Measurements from ENCODE around the gene KMT2D. TPM values are rescaled to one million over a fixed set of nuclear protein-coding genes. Genes with fewer than 3 reads are reported as not detected.

The KMT2D gene
- total RNA-seq, 1 experiment from 2014 or later: 41.9 TPM

DNA sequence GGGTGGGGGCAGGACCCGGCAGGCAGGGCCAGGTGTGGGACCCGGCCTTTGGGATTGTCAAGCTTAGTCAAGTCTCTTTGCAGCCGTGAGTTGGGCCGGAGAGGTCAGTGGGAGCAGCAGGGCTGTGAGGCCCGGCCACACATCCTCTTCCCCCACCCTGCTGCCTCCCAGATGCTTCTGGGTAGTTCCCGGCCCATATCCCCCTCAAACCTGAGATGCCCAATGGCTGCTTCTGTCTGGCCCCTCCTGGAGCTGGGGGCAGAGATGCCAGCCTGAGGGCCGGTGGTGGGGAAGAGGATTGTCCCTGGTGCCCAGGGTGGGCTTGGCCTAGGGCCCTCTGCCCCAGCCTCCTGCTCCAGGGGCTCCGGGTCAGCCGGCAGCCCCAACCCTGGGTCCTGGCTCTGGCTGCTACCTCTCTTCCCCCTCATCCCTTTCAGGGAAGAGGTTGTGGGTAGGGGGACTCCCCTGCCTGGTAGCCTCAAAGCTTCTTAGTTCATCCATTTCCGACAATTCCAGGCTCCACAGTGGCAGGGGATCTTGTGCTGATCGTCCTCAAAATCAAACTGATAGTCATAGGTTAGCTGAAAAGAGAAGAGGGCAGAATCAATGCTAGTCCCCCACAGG is 39.2 kb downstream of the KMT2D start:
- no peak overlapping the region for H3K4me2 ChIP-seq (ENCODE audit: low read length)
- intact Hi-C loops (cut with micrococcal nuclease): no loop called here
- no peaks in the 10 kb centered on the region for H3K9me2 ChIP-seq (replicated peaks; ENCODE audit: low read length)
- no peaks in the 10 kb centered on the region for H3K9me3 ChIP-seq (ENCODE audit: low read length)
- ATAC-seq (no peak), DNase-seq (no peak)
- peaks cover 25% of the 10 kb centered on the region for H3K36me3 ChIP-seq (ENCODE audit: low read depth, low read length)
- H3K79me2 ChIP-seq (ENCODE audit: low read length): peaks cover 20% of the 10 kb centered on the region
- no peak overlapping the region for H3K4me3 ChIP-seq (ENCODE audit: low read length)
- H3F3A ChIP-seq (ENCODE audit: low read length, unreplicated experiment): peaks cover 4% of the 10 kb centered on the region
- H3K4me1 ChIP-seq (ENCODE audit: insufficient read depth, low read length): peaks cover 18% of the 10 kb centered on the region
- H3K27ac ChIP-seq (ENCODE audit: low read length): no peak overlapping the region
- H4K20me1 ChIP-seq (ENCODE audit: low read length): no peaks in the 10 kb centered on the region
- no peak overlapping the region for H2AFZ ChIP-seq (ENCODE audit: low read length)
- POLR2A ChIA-PET (ENCODE audit: unreplicated experiment): no interaction called here
- no peak overlapping the region for H3K9ac ChIP-seq (ENCODE audit: low read length)
- no TSS peak for BruUV-seq (replicated peaks)
- no peak for TF ChIP-seq EZH2 (IDR thresholded peaks at IDR 0.05; ENCODE audit: low read length, unreplicated experiment)
- TF ChIP-seq, protein P1, sequence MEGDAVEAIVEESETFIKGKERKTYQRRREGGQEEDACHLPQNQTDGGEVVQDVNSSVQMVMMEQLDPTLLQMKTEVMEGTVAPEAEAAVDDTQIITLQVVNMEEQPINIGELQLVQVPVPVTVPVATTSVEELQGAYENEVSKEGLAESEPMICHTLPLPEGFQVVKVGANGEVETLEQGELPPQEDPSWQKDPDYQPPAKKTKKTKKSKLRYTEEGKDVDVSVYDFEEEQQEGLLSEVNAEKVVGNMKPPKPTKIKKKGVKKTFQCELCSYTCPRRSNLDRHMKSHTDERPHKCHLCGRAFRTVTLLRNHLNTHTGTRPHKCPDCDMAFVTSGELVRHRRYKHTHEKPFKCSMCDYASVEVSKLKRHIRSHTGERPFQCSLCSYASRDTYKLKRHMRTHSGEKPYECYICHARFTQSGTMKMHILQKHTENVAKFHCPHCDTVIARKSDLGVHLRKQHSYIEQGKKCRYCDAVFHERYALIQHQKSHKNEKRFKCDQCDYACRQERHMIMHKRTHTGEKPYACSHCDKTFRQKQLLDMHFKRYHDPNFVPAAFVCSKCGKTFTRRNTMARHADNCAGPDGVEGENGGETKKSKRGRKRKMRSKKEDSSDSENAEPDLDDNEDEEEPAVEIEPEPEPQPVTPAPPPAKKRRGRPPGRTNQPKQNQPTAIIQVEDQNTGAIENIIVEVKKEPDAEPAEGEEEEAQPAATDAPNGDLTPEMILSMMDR (conservative IDR thresholded peaks at IDR 0.05; ENCODE audit: low read depth, low read length): no peak
- no peak for TF ChIP-seq EZH2phosphoT487 (IDR thresholded peaks at IDR 0.05; ENCODE audit: borderline replicate concordance, low read length)
- CTCF ChIA-PET: no interaction called here
- H3K27me3 ChIP-seq (ENCODE audit: low read length): no peaks in the 10 kb centered on the region

DNA sequence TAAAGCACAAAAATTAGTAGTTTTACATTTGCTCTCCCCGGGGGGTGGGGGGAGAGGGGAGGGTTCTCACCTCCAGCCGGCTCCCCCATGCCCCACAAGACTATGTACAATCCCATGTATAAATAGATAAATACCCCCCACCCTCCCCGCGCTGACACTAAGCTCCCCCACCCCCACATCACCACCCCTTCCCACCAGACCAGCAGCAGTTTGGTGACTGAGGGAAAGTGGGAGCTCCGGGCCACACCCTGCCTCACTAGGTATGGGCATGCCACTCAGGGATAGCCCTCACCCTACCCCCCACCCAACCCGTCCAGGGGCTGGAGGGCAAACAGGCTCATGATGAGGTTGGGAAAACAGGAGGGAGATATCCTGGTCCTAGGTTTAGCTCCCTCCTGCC is 40.2 kb downstream of the KMT2D start:
- H3K4me1 ChIP-seq (ENCODE audit: insufficient read depth, low read length): peaks cover 18% of the 10 kb centered on the region
- no TSS peak for BruUV-seq (replicated peaks)
- peaks cover 4% of the 10 kb centered on the region for H3F3A ChIP-seq (ENCODE audit: low read length, unreplicated experiment)
- intact Hi-C loops (cut with micrococcal nuclease): no loop called here
- no peaks in the 10 kb centered on the region for H3K9me3 ChIP-seq (ENCODE audit: low read length)
- H3K79me2 ChIP-seq (ENCODE audit: low read length): peaks cover 26% of the 10 kb centered on the region
- H3K4me3 ChIP-seq (ENCODE audit: low read length): no peak overlapping the region
- H3K9ac ChIP-seq (ENCODE audit: low read length): no peak overlapping the region
- peaks cover 16% of the 10 kb centered on the region for H3K36me3 ChIP-seq (ENCODE audit: low read depth, low read length)
- ATAC-seq (no peak), DNase-seq (no peak)
- ChIA-PET POLR2A (ENCODE audit: unreplicated experiment) (no interaction called here), CTCF (interaction anchor here (0.6 to 1.3 kb wide), 2 partner anchors 24 to 100 kb away, joined by 5 to 7 read pairs; no protein-coding TSS in a partner anchor)
- no peaks in the 10 kb centered on the region for H3K9me2 ChIP-seq (replicated peaks; ENCODE audit: low read length)
- TF ChIP-seq, protein P1 (conservative IDR thresholded peaks at IDR 0.05; ENCODE audit: low read depth, low read length): no peak
- no peak for TF ChIP-seq EZH2phosphoT487 (IDR thresholded peaks at IDR 0.05; ENCODE audit: borderline replicate concordance, low read length)
- no peak for TF ChIP-seq EZH2 (IDR thresholded peaks at IDR 0.05; ENCODE audit: low read length, unreplicated experiment)
- H4K20me1 ChIP-seq (ENCODE audit: low read length): no peaks in the 10 kb centered on the region
- H3K4me2 ChIP-seq (ENCODE audit: low read length): no peak overlapping the region
- H2AFZ ChIP-seq (ENCODE audit: low read length): no peak overlapping the region
- no peaks in the 10 kb centered on the region for H3K27me3 ChIP-seq (ENCODE audit: low read length)
- no peak overlapping the region for H3K27ac ChIP-seq (ENCODE audit: low read length)
